ENCODE measurements around the gene PARP4.
"Not testable (repeated sequence)": the region's sequence is repeated elsewhere in the genome, so short reads cannot be mapped to it uniquely, and the experiment has no call there.

Gene PARP4
- 24.6 to 239 (median 142) reads per million in 3 experiments for total RNA-seq

GRCh38 chr13:24512197-24512907 is at the start of gene PARP4:
Gene PARP4, minus strand, starts transcription at chr13:24512778. Its CDS starts 9,002 bp downstream, at chr13:24503776.
- DNase-seq = peak; percentile 67

GRCh38 chr13:24560579-24561187 is 48.1 kb upstream of the PARP4 start:
- DNase-seq = not testable (repeated sequence)

DNA sequence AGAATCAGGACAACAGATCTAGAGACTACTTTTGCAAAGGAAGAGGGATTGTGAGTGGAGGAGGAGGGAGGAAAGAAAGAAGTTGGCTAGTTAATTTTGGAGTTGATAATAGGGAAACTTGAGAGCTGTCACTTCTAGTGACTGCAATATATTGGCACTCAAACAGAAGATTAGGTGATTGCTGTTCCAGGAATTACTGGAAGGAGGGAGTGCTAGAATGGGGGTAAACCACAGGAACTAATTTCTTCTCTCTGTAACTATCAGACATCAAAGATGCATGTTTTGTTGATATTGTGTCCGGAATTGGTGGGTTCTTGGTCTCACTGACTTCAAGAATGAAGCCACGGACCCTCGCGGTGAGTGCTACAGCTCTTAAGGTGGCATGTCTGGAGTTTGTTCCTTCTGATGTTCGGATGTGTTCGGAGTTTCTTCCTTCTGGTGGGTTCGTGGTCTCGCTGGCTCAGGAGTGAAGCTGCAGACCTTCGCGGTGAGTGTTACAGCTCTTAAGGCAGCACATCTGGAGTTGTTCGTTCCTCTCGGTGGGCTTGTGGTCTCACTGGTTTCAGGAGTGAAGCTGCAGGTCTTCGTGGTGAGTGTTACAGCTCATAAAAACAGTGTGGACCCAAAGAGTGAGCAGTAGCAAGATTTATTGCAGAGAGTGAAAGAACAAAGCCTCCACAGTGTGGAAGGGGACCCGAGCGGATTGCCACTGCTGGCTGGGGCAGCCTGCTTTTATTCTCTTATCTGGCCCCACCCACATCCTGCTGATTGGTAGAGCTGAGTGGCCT is 47.0 kb upstream of the PARP4 start:
- not testable (repeated sequence) for DNase-seq

- no peak for DNase-seq
These were observed 44.5 kb upstream of the PARP4 start for GRCh38 chr13:24557081-24557480.

DNA sequence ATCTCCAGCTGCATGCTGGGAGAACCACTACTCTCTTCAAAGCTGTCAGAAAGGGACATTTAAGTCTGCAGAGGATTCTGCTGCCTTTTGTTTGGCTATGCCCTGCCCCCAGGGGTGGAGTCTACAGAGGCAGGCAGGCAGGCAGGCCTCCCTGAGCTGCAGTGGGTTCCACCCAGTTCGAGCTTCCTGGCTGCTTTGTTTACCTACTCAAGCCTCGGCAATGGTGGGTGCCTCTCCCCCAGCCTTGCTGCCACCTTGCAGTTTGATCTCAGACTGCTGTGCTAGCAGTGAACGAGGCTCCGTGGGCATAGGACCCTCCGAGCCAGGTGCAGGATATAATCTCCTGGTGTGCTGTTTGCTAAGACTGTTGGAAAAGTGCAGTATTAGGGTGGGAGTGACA is 41.3 kb upstream of the PARP4 start:
- not testable (repeated sequence) for DNase-seq

GRCh38 chr13:24541476-24542352 is 29.1 kb upstream of the PARP4 start:
- DNase-seq = not testable (repeated sequence)

DNA sequence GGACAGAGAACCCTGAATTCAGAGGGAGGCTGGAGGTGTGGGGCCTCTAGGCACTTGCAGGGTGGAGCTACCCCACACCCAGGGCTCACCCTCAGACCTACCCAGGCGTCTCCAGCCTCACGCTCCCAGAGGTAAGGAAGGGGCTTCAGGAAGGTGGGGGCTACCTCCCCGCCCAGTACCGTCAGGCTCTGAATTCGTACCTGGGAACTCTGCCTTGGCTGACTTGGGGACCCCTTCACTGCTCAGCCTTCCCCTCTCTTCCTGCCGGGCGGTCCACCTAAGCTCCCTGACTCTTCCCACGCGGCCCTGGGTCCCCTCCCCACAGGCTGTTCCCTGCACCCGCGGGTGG is 28.5 kb upstream of the PARP4 start:
- DNase-seq = no peak

GRCh38 chr13:24540236-24541126 is 27.9 kb upstream of the PARP4 start:
- DNase-seq = no peak

DNA sequence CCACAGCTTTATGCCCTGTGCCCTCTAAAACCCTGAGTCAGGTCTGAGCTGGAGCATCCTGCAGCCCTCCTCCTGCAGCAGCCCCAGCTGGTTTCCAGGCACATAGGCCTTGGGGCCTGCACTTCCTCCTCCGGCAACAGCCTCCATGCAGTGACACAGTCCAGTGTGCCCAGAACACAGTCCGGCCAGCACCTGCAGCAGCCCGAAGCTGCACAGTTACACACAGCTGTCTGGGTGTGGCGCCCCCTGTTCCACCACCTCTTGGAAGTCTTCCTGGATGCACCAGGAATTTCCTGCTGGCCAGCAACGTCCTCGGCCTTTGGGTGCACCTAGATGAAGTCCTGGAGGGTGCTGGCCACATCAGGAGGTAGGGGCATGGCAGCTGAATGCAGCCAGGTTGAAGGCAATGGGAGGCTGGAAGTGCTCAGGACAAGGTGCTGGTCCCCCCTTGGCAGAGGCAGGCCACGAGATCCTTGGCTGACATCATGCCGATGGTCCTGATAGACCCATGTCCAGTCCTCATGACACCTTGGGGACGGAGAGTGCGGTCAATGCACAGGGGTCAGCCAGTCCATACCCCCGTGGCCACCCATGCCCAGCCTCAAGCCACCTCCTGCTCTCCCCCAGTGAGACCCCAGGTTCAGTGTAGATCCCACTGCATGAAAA is 27.1 kb upstream of the PARP4 start:
- DNase-seq = no peak

DNA sequence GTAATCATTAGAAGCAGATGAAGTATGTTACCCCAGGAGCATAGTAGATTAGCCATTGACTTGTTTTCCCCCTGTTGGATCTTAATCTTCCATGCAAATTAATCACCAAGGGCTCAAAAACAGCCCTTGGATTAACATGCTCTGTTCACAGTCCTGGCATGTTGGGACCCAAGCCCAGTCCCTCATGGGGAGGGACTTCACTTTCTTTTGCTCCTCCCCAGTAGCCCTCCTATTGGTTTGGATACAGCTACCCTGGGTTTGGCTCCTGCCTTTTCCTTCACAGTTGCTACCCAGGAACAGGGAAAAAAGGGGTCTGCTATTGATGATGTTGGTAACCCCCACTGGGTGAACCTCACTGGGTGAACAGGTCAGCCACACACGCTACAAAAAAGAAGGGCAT is 16.9 kb upstream of the PARP4 start:
- no peak for DNase-seq

DNA sequence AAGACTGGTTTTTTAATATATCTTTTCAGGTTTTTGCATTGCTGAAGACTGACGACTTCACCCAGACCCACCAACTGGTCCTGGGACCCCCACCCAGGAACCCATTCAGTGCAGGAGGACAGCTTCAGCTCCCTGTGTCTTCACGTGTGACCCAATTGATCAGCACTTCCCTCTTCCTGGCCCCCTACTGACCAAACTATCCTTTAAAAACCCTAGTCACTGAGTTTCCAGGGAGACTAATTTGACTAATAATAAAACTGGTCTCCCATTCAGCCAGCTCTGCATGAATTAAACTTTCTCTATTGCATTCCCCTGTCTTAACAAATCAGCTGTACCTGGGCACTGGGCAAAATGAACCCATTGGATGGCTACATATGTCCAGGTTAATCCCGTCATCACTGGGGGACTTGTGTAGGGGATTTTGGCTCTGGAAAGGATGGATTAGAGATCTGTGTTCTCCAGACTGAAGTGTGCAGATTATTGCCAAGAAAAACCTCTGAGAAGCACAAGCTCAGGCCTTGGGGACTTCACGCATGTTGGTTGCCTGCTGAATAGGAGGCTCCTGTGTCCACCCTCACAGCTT is 16.3 kb upstream of the PARP4 start:
- no peak for DNase-seq

GRCh38 chr13:24527266-24527775 is 14.7 kb upstream of the PARP4 start:
- no peak for DNase-seq

DNA sequence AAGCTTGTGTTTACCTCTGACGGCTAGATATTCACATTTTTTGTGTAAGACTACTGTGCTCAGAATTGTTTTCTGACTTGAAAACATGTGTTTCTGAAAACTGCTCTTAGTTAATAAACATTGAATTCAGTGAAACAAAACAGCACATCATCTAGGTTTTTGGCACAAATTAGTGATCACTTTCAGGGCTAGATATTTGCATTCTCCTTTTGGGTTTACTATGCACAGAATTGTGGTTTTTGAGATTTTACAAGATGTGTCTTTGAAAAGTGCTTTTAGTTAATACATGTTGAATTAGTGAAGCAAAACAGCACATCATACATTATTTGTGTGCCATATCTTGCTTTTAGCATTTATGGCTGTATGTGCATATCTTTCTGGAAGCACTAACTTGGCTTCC is 8.2 kb upstream of the PARP4 start:
- DNase-seq = no peak

DNA sequence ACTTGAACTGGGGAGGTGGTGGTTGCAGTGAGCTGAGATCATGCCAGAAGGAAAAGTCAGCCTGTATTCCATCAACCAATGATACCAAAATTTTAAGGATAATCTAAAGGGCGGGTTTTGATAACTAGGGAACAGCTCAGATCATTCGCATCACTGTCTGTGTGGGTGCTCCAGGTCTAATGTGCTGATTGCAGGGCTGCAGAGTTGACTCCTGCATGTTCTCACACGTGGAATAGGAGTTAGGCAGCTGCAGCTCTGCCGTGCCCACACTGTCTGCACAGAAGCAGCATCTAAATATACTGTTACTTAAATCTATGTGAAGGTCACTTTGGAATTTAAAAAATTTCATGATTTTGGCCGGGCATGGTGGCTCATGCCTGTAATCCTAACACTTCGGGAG is 4.3 kb upstream of the PARP4 start:
- DNase-seq = no peak

DNA sequence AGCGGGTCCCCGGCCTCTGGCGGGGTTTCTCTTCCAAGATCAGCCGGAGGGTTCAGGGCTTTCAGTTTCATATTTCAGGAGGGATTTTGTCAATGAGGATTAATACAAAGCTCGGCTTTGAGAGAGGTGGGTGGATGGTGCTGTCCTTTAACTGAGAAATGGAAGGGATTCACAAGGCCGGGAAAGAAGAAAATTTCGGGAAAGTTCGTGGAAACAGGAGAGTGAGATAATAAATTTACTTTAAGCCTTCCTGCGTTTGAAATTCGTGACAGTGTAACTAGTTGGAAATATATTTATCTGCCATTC is 283 bp upstream of the PARP4 start:
- DNase-seq = no peak

- DNase-seq = no peak
These were observed 772 bp downstream of the PARP4 start for GRCh38 chr13:24511816-24512196.

GRCh38 chr13:24511019-24511815 is 1.4 kb downstream of the PARP4 start:
- DNase-seq = peak; percentile 43

DNA sequence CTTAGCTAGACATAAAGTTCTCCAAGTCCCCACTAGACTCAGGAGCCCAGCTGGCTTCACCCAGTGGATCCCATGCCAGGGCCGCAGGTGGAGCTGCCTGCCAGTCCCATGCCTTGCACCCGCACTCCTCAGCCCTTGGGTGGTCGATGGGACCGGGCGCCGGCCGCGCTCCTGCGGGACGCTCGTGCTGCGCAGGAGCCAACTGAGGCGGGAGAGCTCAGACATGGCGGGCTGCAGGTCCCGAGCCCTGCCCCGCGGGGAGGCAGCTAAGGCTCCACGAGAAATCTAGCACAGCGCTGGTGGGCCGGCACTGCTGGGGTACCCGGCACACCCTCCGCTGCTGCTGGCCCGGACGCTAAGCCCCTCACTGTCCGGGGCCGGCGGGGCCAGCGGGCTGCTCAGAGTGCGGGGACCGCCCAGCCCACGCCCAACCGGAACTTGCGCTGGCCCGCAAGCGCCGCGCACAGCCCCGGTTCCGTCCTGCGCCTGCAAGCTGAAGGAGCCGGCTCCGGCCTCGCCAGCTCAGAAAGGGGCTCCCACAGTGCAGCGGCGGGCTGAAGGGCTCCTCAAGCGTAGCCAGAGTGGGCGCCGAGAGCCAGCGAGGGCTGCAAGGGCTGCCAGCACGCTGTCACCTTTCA is 5.8 kb downstream of the PARP4 start:
- no peak for DNase-seq

- DNase-seq = not testable (repeated sequence)
These were observed 6.3 kb downstream of the PARP4 start for GRCh38 chr13:24506283-24506682.
